PC-3 (cell line): Measurements from ENCODE around the gene HNRNPF.

Experiments used
- EZH2 ChIP-seq: fragments of 300-600 bp; sonication (generic); IDR thresholded peaks from one replicate; pipeline ENCODE4 v1.6.1; 2017; ENCODE audit warnings: antibody characterized with exemption, mild to moderate bottlenecking, low read length; ENCODE audit not compliant: unreplicated experiment
- TF ChIP-seq, protein P1 (sequence below): fragments of 300-600 bp; sonication (generic); conservative IDR thresholded peaks from 2 replicates; pipeline ENCODE4 v1.5.1; 2017; ENCODE audit warnings: antibody characterized with exemption, low read depth, mild to moderate bottlenecking, low read length

DNA sequence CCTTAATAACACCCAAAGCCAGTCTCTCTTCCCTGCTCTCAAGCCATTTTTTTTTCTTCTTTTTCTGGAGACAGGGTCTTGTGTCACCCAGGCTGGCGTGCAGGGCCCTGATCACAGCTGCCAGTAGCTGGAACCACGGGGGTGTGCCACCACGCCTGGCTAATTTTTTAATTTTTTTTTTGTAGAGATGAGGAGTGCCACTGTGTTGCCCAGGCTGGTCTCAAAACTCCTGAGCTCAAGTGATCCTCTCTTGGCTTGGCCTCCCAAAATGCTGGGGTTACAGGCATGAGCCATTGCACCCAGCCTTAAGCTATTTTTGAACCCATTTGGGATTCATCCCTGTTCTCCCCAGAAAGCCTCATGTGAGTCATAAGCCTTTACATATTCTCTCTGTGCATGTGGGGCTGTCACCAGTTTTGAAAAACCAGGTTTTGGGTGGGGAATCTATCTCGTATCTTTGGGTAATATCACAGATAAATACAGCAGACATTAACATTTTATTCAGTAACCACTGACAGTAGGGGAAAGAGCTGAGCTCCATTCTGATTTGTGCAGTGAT, 43.4 kb upstream of the HNRNPF start:
- TF ChIP-seq, protein P1, sequence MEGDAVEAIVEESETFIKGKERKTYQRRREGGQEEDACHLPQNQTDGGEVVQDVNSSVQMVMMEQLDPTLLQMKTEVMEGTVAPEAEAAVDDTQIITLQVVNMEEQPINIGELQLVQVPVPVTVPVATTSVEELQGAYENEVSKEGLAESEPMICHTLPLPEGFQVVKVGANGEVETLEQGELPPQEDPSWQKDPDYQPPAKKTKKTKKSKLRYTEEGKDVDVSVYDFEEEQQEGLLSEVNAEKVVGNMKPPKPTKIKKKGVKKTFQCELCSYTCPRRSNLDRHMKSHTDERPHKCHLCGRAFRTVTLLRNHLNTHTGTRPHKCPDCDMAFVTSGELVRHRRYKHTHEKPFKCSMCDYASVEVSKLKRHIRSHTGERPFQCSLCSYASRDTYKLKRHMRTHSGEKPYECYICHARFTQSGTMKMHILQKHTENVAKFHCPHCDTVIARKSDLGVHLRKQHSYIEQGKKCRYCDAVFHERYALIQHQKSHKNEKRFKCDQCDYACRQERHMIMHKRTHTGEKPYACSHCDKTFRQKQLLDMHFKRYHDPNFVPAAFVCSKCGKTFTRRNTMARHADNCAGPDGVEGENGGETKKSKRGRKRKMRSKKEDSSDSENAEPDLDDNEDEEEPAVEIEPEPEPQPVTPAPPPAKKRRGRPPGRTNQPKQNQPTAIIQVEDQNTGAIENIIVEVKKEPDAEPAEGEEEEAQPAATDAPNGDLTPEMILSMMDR = no peak
- TF ChIP-seq EZH2 = no peak
